SH-SY5Y (cell line): ENCODE results near the gene SMARCA2.

Experiments
- GATA2 ChIP-seq: IDR thresholded peaks from 2 replicates; pipeline ENCODE4 v1.6.1; 2011; ENCODE audit warnings: mild to moderate bottlenecking, low read depth, low read length
- GATA3 ChIP-seq: IDR thresholded peaks from 2 replicates; pipeline ENCODE4 v1.6.1; 2011; ENCODE audit warnings: low read depth, mild to moderate bottlenecking, low read length, moderate library complexity

DNA sequence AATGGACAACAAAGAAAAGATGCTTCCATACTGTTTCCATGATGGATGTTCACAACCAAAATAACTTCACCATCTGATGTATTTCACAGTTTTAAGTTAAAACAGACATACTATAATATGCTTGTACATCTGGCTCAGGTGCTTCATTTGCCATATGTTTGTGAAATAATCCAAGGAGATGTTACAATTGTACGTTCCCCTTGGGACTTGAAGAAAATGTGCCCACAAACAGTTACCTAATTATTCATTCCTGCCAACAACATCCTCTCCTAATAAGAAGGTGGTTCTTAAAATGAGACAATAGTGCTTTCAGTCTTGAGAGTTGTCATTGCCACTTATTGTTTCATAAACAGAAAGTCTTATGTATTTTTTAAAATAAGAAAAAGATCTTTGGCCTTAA, 33.1 kb upstream of the SMARCA2 start:
- TF ChIP-seq GATA2 (no peak), GATA3 (no peak)
